Parathyroid adenoma (tissue), 2 donors: ENCODE measurements around the gene FAM168A.

Source experiments
- H2AFZ ChIP-seq: fragments of 300-600 bp; sonication (generic); one replicate; pipeline ENCODE4 v1.7.0; 2017; ENCODE audit warnings: antibody characterized with exemption, mild to moderate bottlenecking
- H3K27ac ChIP-seq: fragments of 300-600 bp; sonication (generic); one replicate; pipeline ENCODE4 v1.7.0; 2017
- H3K27me3 ChIP-seq: fragments of 300-600 bp; sonication (generic); one replicate; pipeline ENCODE4 v1.7.0; 2017; ENCODE audit warnings: low read length; ENCODE audit not compliant: control insufficient read depth, insufficient read depth
- H3K36me3 ChIP-seq: fragments of 300-600 bp; sonication (generic); one replicate; pipeline ENCODE4 v1.7.0; 2017; ENCODE audit warnings: low read length; ENCODE audit not compliant: control insufficient read depth, insufficient read depth
- H3K4me1 ChIP-seq: fragments of 300-600 bp; sonication (generic); one replicate; pipeline ENCODE4 v1.7.0; 2017; ENCODE audit warnings: control low read depth
- H3K4me2 ChIP-seq: fragments of 300-600 bp; sonication (generic); one replicate; pipeline ENCODE4 v1.7.0; 2017; ENCODE audit warnings: low read length
- H3K4me3 ChIP-seq: fragments of 300-600 bp; sonication (generic); one replicate; pipeline ENCODE4 v1.7.0; 2017; ENCODE audit warnings: low read depth, low read length
- H3K79me2 ChIP-seq: fragments of 300-600 bp; sonication (generic); one replicate; pipeline ENCODE4 v1.7.0; 2017; ENCODE audit warnings: control low read depth
- H3K9ac ChIP-seq: fragments of 300-600 bp; sonication (generic); one replicate; pipeline ENCODE4 v1.7.0; 2017; ENCODE audit warnings: mild to moderate bottlenecking
- H3K9me3 ChIP-seq: fragments of 300-600 bp; sonication (generic); one replicate; pipeline ENCODE4 v1.7.0; 2017; ENCODE audit warnings: low read length; ENCODE audit not compliant: control insufficient read depth
- TF ChIP-seq, protein P1 (sequence below): fragments of 300-600 bp; sonication (generic); IDR thresholded peaks from one replicate; pipeline ENCODE4 v1.7.0; 2017; ENCODE audit warnings: antibody characterized with exemption, mild to moderate bottlenecking
- donor health status: primary hyperparathyroidism.

FAM168A gene

DNA sequence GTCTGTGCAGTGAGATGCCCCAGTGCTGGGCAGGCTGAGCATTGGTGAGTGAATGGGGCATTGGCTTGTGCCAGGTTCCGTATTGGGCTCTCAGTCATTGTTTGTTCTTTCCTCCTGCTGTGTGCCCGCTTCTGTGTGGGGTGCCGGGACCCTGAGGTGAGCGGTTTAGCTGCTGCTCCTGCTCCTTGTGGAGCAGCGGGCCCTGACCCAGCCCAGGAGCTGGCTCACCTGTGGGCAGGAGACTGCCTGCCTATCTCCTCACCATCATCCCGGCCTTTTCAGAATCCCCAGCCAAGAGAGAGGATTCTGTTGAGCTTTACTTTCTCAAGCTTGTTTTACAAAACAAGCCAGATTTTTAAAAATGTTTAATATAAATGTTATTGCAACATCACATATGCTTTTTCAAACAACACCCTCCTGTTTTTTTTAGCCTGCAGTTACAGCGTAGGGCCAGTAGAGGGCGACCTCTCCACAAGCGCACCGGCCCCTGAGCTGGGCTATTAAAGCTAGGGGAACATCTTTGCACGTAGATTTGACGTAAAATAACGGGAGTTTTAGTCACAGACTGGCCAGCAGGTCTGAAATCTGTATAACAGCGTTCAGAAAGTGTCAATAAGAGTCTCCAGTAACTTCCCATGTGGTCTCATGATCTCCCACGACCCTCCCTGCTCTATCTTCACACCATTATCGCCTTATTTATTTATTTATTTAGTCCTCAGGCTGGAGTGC lies 246.8 kb downstream of the FAM168A start:
- Histone ChIP-seq H3K4me2 (no peak overlapping the region), H3K27ac (no peak overlapping the region), H3K9me3 (no peaks in the 10 kb centered on the region), H3K4me1 (no peaks in the 10 kb centered on the region), H3K9ac (no peak overlapping the region), H3K4me3 (no peak overlapping the region), H3K27me3 (no peaks in the 10 kb centered on the region), H3K79me2 (peaks cover 5% of the 10 kb centered on the region), H3K36me3 (no peaks in the 10 kb centered on the region), H2AFZ (no peak overlapping the region)
- TF ChIP-seq, protein P1, sequence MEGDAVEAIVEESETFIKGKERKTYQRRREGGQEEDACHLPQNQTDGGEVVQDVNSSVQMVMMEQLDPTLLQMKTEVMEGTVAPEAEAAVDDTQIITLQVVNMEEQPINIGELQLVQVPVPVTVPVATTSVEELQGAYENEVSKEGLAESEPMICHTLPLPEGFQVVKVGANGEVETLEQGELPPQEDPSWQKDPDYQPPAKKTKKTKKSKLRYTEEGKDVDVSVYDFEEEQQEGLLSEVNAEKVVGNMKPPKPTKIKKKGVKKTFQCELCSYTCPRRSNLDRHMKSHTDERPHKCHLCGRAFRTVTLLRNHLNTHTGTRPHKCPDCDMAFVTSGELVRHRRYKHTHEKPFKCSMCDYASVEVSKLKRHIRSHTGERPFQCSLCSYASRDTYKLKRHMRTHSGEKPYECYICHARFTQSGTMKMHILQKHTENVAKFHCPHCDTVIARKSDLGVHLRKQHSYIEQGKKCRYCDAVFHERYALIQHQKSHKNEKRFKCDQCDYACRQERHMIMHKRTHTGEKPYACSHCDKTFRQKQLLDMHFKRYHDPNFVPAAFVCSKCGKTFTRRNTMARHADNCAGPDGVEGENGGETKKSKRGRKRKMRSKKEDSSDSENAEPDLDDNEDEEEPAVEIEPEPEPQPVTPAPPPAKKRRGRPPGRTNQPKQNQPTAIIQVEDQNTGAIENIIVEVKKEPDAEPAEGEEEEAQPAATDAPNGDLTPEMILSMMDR, result peak; percentile 95
